ENCODE results near the gene VSTM2B.

VSTM2B gene

GRCh38 chr19:29571181-29571580 is 45.4 kb downstream of the VSTM2B start:
- DNase-seq: no peak

- no peak for DNase-seq
Observed at GRCh38 chr19:29573486-29573885, 47.7 kb downstream of the VSTM2B start.

GRCh38 chr19:29574510-29574909 is 48.7 kb downstream of the VSTM2B start:
- DNase-seq: no peak

GRCh38 chr19:29576046-29576606 is 50.3 kb downstream of the VSTM2B start:
- DNase-seq: no peak

DNA sequence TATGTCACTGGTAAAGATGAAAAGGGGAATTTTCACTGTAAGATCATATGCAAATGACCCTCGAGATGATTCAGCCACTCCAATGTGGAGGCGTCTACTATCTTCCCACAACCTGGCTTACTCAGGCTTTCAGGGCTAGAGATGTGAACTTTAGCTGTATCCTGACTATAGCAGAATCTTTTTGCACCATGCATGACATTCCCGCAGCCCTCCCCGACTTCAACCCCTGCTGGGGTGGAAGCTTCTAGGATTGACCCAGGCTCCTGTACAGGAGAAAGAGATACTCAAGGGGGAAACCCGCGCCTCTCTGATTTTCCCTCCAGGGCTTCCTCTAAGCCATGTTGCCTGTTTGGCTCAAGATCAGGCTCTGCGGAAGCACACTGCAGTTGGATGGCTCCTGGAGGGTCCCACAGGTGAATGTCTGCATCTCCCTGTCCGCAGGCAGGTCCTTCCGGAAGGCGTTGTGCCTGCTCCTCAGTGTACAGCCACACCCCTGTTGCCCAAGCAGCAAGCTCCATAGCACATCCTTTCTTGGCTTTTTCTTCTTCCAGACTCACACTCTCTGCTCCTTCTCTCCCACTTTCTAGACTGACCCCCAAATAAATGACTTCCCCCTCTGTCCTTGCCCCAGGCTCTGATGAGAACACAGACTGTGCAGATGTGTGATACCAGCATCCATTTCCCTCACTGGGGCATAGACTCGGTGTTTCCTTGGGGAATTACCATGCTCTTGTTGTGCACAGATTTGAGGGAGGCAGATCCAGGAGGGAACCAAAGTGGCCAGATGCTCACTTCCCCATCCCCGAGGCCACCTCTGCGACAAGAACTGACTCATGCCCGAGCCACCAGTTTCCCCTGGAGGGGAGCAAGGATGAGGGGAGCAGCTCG is 51.2 kb downstream of the VSTM2B start:
- DNase-seq: no peak

GRCh38 chr19:29577649-29577963 is 51.8 kb downstream of the VSTM2B start:
- DNase-seq: no peak

DNA sequence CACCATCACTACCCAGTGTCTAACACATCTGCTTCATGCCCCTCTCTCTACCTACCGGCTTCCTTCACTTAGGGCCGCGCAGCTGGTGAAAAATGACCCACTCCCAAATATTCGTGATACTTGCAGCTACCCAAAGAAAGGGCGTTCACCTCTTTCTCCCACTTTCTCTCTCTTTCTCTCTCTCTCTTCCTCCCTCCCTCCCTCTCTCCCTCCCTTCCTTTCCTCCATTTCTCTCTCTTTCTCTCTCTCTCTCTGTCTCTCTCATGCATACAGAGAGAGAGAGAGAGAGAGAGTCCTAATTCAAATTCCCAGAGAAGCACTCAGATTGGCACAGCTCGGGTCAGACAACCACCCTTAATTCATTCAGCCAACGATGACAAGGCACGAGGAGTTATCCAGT is 52.6 kb downstream of the VSTM2B start:
- no peak for DNase-seq

GRCh38 chr19:29579308-29579910 is 53.6 kb downstream of the VSTM2B start:
- no peak for DNase-seq

DNA sequence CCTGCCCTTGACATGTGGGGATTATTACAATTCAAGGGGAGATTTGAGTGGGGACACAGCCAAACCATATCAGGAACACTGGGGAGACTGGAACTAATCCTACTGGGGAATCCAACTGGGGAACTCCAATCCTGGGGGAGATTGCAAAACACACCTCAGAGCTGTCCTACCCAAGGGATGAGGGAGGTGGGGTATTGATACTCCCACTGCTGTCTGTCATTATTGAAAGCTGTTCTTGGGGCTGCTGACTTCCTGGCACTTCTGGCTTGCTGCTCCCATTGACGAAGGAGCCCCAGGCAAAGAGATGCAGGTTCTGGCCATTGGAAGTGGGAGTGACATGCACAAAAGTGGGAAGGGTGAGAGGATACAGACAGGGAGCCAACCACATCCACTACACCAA is 55.6 kb downstream of the VSTM2B start:
- no peak for DNase-seq

DNA sequence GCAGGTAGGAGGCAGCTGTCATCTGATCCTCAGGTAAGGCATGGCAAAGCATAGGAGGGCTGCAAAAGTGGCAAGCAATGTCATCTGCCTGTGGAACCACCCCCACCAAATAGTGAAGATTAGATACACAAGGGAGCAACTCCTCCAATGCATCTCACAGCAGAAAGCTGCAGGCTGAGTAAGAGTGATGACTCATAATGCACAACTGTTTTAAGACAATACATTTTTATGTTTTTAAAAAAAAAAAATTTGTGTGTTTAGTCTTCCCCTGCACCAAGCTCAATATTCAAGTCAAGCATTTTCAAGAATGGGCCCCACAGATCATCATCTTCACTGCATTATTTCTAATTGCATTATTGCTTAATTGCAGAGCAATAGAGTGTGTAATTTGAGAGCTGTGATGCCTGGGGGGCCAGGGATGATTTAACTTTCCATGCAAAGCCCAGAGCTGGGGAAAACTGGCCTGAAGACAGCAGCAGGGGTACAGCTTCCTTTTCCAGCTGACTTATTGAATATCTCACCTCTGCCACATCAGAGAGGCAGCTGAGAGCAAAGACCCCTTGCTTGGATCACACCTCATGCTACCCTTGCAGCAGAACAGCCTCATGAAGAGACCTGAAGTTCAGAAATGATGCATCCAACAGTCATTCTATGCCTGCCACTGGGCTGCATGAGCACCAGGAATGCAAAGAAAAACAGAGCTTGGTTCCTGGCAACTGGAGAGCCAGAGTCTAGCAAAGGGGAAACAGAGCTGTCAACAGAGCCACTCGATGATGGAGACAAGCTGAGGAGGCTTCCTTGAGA is 57.6 kb downstream of the VSTM2B start:
- no peak for DNase-seq

DNA sequence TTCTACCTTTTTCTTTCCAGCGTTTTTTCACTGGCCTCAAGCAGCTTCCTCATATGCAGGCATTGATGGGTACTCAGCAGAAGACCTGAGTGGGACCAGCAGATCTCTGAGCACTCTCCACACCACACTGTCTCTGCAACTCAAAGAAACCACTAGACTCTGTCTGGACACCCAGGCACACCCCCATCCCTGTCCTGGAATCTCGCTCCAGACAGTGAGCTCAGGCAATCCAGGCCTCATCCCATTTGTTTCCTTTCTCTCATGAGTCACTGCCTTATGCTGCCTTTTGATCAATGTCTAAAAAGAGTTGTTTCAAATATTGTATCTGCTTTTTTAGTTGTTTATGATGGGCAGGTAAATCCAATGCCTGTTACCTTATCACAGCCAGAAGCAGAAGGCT is 60.6 kb downstream of the VSTM2B start:
- no peak for DNase-seq

DNA sequence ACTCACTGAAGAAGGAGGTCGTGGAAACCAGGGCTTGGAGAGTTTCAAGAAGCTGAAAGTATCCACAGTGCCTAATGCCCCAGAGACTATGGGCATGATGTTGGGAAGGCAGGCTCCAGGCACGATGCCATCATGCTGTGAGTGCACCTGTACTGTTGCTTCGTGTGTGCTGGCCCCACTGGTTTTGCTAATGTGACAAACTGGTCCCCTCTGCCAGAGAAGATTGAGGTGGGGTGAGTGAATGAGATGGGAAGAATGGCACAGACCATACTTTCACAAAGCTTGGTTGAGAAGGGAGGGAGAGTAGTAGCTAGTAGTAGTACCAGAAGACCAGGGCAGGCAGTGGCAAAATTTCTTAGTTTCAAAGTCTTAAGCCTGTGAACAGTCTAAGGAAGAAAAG is 61.3 kb downstream of the VSTM2B start:
- DNase-seq: no peak

GRCh38 chr19:29587518-29587986 is 61.8 kb downstream of the VSTM2B start:
- DNase-seq: no peak

DNA sequence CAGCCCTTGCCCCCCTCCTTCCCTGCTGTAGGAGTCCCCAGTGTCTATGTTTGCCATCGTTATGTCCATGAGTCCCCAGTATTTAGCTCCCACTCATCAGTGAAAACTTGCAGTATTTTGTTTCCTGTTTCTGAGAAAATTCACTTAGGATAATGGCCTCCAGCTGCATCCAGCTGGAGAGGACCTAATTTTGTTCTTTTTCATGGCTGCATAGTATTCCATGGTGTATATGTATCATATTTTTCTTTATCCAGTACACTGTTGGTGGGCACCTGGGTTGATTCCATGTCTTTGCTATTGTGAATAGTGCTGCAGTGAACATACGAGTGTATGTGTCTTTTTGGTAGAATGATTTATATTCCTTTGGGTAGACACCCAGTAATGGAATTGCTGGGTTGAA is 62.3 kb downstream of the VSTM2B start:
- DNase-seq: no peak

DNA sequence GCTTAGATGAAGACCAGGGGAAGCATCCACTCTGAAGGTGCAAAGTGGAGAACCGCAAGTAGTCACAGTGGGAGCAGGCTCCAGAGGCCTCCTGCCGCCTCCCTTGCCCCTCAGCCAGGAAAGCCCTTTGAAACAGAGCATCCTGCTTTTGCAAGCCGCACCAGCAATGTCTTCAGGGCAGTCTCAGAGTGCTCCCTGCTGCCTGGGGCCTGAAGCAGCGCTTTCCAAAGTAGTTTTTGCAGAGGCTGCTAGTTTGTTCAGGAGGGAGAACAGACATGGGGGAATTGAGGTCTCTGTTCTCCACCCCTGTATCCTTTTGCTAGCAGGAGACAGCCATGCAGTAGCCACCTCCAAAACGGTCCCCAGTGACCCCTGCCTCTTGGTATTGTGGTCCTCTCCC is 64.5 kb downstream of the VSTM2B start:
- DNase-seq: no peak

GRCh38 chr19:29591670-29592069 is 65.9 kb downstream of the VSTM2B start:
- DNase-seq: no peak

- no peak for DNase-seq
Observed at GRCh38 chr19:29593869-29594268, 68.1 kb downstream of the VSTM2B start.

DNA sequence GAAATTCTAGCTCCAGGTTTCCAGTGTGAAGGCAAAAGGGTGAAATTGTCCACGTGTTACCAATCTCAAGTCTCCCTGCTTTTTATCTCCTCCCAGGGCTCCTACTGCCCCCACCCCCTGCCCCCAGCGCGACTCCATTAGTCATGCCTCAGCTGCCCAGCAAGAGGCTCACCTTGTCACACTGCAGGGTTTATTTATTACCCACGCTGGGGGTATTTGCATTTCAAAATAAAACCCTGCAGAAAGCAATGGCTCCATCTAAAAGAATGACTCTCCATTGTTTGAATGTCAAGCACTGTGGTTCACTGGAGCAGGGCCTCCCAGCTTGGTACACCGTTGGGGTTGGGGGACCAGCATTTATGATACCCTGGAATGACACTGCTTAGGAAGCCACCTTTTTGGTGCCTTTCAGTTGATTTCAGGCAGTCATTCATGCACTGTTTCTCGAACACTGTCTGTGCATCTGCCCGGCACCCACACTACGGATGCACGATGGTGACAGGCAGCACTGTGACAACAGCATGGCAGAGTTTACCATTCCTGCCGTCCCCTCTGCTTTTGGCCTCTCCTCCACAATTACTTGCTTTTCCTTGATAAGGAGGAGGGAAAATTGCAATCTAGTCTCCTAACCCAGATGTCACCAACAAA is 70.4 kb downstream of the VSTM2B start:
- no peak for DNase-seq

DNA sequence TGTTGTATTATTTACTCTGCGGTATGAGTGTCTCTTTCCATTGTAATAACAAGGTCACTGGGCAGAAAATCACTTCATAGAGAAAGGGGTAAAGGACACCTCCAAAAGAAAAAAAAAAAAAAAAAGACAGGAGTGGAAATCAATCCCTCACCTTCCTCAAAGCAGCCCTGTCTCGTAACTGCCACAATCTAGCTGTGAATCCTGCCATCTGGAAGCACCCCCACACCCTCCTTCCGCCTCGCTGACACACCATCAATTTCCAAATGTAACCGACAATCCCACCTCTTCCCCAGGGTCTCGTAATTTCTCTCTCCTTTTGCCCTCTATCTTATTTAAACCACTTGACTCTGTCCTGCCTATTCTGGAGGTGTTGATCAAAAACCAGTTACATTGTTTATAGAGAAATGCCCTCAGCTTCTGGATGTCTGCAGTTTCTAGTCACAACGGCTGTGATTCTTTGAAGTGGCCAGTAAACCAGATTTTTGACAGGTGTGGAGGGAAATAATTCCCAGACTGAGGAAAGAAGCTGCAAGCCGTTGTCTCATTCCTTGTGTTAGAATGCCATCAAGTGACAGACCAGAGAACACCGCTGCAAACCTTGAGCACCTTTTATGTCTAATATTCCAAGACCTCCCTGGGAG is 71.2 kb downstream of the VSTM2B start:
- peak; percentile 64 for DNase-seq

- no peak for DNase-seq
Observed at GRCh38 chr19:29598036-29598435, 72.2 kb downstream of the VSTM2B start.

- no peak for DNase-seq
Observed at GRCh38 chr19:29598496-29598895, 72.7 kb downstream of the VSTM2B start.

- no peak for DNase-seq
Observed at GRCh38 chr19:29603308-29603707, 77.5 kb downstream of the VSTM2B start.
